IPS DF 19.7 (cell line): Measurements from ENCODE around the gene SDK2.

Experiments used
- DNase-seq: peaks from one replicate; pipeline ENCODE4 v3.0.0-alpha.2; 2013; ENCODE audit warnings: low read depth, low spot score

SDK2 gene

GRCh38 chr17:73633736-73634135, 10.5 kb downstream of the SDK2 start:
- no peak for DNase-seq

- no peak for DNase-seq
These were observed 11.7 kb downstream of the SDK2 start for GRCh38 chr17:73632513-73632912.

- no peak for DNase-seq
These were observed 13.2 kb downstream of the SDK2 start for GRCh38 chr17:73630965-73631595.

- no peak for DNase-seq
These were observed 13.7 kb downstream of the SDK2 start for GRCh38 chr17:73630531-73630930.

- DNase-seq, result no peak
These were observed 15.3 kb downstream of the SDK2 start for GRCh38 chr17:73628642-73629552.

- no peak for DNase-seq
These were observed 18.1 kb downstream of the SDK2 start for GRCh38 chr17:73625991-73626673.

GRCh38 chr17:73625006-73625405, 19.2 kb downstream of the SDK2 start:
- no peak for DNase-seq

GRCh38 chr17:73624496-73624988, 19.7 kb downstream of the SDK2 start:
- no peak for DNase-seq

- no peak for DNase-seq
These were observed 20.4 kb downstream of the SDK2 start for GRCh38 chr17:73623818-73624217.

- no peak for DNase-seq
These were observed 21.0 kb downstream of the SDK2 start for GRCh38 chr17:73623247-73623646.

- DNase-seq, result no peak
These were observed 21.9 kb downstream of the SDK2 start for GRCh38 chr17:73622381-73622780.

GRCh38 chr17:73621685-73622084, 22.6 kb downstream of the SDK2 start:
- DNase-seq, result no peak

GRCh38 chr17:73620414-73620813, 23.8 kb downstream of the SDK2 start:
- DNase-seq, result no peak

- DNase-seq, result no peak
These were observed 26.7 kb downstream of the SDK2 start for GRCh38 chr17:73617501-73617900.

- no peak for DNase-seq
These were observed 27.3 kb downstream of the SDK2 start for GRCh38 chr17:73616873-73617404.

GRCh38 chr17:73616120-73616872, 27.9 kb downstream of the SDK2 start:
- no peak for DNase-seq

GRCh38 chr17:73614256-73614655, 30.0 kb downstream of the SDK2 start:
- DNase-seq, result no peak

- no peak for DNase-seq
These were observed 30.7 kb downstream of the SDK2 start for GRCh38 chr17:73613271-73614233.

GRCh38 chr17:73612031-73612472, 32.2 kb downstream of the SDK2 start:
- DNase-seq, result no peak

GRCh38 chr17:73611630-73612029, 32.6 kb downstream of the SDK2 start:
- DNase-seq, result no peak
